Mammary epithelial cell (primary cell): ENCODE data around the gene SLC25A17.

Experiments
- CTCF ChIP-seq, 2 donors: IDR thresholded peaks in 1 of 2; conservative IDR thresholded peaks in 1 of 2; 2 replicates each; pipeline ENCODE4 v1.5.1; 2011 to 2012; ENCODE audit warnings: inconsistent platforms in 2 of 2, low read length in 2 of 2, mild to moderate bottlenecking in 2 of 2, control low read depth in 1 of 2, low read depth in 1 of 2; ENCODE audit not compliant: insufficient read depth in 1 of 2; ENCODE audit errors: extremely low read depth in 1 of 2
- EZH2 ChIP-seq: IDR thresholded peaks from 2 replicates; pipeline ENCODE4 v1.6.1; 2012; ENCODE audit warnings: low read length, inconsistent platforms, borderline replicate concordance

- TF ChIP-seq CTCF (conservative IDR thresholded peaks at IDR 0.05 in 1 of 2, IDR thresholded peaks at IDR 0.05 in 1 of 2; ENCODE audit: extremely low read depth in 1 of 2, insufficient read depth in 1 of 2, low read depth in 1 of 2, low read length in 2 of 2) (peak in 1 of 2 donors; percentile 47), EZH2 (no peak)
Observed at GRCh38 chr22:40818747-40819598, at the start of gene SLC25A17.
